Endothelial cell of hepatic sinusoid (primary cell): ENCODE results near the gene ZXDC.

Source experiments
- in situ Hi-C: cut with HindIII; loops from 2 replicates; pipeline ENCODE4 v1.10.0; 2017; ENCODE audit warnings: low sequenced_read_pairs

ZXDC gene

DNA sequence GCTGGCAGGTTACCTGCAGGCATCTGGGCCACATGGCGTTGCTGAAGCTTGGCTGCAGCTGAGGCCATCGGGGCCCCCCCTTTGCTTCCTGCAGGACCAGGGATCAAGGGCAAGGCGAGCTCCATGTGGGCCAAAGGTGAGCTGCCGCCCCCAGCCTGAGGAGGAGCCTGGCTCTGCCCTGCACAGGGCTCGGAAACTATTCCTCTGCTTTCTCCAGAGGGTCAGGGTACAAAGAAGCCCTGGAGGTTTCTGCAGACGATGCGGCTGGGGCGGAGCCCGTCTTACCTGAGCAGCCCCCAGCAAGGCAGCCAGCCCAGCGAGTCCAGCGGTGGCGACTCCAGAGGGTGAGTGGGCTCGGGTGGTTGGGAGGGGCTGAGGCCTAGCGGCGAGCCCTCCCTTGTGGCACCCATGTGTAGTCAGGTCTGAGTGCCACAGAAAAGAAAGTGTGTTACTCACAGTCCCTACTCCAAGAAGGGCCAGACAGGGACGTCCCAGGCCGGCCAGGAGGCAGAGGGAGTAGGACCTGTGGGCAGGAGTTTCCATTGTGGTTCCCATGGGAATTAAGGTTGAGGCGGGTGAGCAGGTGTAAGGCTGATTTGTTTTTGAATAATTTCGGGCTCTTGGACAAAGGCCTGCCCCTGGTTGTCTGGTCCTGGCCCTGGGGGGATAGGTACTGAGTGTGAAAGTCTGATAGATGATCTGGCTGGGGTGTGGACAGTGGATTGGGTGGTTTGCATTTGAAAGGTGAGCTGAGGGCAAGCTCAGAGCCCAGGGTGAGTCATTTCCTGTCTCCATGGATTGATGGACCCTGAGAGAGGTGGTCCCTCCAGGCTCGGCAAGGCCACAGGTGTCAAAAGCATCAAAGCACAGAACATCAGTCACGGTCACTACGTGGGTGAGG is 55.6 kb downstream of the ZXDC start:
- in situ Hi-C loops: no loop called here

DNA sequence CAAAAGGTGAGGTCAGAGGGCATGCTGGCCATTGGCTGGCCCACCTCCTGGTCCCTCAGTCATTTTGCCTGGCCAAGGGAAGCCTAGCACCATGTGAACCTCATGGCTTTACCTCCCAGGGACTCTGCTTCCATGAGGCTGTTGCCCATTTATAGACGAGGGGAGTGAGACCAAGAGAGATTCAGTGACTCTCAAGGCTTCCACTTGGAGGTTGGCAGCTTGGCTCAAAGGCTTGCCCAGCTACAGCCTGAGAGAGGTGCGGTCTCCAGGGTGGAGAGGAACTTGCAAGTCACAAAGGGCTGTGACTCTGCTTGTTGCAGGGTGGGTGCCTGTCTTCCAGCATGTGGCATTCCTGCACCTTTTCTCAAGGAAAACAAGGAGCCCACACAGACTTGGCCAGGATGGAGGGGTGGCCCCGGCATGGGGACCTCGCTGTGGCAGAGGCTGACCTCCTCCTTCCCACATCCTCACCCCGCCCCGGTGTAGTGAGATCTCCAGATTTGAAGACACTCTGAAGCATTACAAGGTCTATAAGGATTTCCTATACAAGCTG is 56.5 kb downstream of the ZXDC start:
- in situ Hi-C loops: no loop called here

DNA sequence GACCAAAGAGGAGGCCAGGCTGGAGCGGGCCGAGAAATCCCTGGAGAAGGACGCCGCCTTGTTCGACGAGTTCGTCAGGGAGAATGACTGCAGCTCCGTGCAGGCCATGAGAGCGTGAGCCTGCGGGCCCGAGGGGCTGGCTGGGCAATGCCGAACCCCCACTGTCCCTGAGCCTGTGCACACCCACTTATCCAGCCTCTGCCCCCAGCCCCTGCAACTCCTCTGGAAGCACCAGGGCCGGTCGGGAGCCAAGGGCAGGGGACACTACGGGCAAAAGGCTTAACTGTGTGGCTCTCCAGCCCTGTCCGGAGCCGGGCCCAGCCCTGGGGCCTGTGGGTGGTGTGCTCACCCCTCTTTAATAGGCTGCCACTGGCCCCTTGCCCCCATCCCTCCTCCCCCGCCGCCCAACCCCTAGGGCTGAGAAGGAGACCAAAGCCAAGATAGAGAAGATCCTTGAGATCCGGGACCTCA is 57.0 kb downstream of the ZXDC start:
- in situ Hi-C loops: no loop called here

DNA sequence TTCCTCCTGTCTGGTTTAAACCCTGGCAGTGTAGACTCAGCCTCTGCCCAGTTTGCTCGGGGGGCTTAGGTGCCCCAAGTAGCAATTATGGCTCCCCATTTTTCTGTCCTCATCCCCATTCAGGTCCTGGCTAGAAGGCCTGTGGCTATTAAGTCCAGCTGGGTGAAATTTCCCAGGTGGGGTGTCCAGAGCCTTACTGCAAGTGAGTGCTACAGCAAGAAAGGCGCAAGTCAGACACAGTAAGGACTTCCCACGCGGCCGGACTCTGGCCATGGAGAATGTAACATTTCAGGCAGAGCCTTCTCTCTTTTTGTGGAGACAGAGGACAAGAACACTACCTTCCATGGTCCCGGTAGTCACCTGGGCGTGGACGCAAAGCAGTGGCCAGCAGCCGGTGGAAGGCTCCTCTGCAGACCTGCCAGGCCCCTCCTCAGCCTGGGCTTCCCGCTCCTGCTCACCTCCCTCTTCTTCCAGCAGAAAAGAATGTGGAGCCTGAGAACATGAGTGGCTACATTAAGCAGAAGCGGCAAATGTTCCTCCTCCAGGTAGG is 57.6 kb downstream of the ZXDC start:
- in situ Hi-C loops: no loop called here

DNA sequence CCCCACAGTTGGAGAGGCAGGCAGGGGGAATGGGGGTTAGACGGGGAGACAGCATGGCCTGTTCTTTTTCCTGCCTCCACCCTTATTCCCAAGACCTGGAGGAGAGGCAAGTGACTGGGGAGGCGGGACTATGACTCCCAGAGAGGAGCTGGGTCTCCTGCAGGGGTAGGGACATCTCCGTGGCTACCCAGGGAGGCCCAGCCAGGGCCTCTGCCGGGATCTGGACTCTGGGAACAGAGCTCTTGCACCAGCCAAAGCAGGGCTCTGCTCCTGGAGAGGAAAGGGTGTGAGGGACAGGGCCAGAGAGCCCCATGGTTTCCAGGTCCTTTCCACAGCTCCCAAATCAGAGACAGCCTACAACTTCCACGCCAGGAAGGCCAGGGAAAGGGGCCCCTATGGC is 58.2 kb downstream of the ZXDC start:
- in situ Hi-C loops: no loop called here

DNA sequence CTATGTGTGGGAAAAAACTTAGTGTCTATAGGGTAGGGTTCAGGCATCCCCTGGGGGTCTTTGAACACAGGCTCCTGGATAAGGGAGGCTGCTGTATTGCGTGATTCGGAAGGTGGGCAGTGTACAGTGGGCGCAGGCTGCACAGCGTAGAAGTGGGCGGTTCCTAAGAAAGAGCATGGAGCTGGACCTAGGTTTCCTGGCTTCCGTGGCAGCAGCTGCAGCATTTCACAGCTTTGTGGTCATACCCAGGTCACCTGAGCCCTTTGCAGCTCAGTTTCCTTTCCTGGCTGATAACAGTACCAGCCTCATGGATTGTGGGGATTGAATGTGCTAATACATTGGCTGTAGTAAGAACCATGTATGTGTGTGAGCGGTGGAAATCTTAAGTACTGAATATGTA is 58.7 kb downstream of the ZXDC start:
- in situ Hi-C loops: no loop called here

DNA sequence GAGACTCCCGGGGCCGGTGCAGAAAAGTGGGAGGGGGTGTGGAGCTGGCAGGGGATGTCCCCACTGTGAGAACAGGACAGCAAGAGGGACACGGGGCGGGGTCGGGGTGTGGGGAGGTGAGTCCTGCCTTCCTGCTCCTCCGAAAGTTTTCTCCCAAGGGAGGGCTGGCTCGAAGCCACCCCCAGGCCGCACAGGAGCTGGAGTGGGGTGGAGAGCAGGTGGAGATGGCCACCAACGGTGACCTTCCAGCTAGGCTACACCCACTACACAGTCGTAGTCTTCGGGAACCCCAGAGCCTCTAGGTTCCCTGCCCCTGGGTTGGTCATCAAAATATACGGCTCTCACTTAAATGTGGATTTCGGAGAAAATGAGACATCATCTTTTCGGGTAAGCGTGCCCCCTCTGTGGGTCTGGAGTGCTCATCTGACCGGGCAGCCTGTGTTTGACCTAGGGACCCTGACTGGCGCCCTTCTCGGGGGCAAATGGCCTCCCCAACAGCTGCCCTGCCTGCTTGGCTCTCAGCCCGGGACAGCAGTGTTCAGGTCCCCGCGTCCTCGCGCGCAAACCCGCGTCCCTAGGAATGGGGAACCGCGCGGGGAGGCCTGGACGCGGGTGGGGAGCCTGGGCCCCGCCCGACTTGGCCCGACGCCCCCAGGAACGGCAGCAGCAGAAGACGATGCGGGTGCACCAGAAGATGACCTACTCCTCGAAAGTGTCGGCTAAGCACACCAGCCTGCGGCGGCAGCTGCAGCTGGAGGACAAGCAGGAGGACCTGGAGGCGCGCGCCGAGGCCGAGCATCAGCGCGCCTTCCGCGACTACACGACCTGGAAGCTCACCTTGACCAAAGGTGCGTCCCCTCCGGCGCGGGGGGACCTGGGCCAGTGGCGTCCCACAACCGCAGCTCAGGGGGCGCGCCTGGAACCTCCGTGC is 59.8 kb downstream of the ZXDC start:
- in situ Hi-C loops: no loop called here

DNA sequence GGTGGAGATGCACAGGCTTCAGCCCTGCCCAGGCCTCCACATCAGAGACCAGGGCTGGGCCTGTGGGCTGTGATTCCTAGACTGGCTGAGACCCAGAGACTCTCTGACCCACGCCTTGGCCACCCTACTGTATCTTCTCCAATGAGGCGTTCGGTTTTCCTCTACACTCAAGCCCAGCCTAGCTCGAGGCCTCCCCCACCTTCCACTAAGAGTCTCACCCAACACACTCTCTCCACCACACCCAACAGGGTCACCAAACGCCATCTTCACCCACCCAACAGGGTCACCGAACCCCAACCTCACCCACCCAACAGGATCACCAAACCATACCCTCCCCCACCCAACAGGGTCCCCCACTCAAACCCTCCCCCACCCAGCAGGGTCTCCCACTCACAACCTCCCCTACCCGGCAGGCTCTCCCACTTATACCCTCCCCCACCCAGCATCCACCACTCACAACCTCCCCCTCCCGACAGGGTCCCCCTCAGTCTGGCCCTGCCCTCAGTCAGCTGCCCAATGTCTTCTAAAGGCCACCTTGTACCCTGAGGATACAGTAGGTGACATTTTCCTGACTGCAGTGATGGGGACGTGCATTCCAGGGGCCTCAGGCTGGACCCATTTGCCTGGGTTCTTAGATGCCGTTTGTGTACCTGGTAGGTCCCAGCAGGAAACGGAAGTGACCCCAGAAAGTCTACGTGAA is 60.6 kb downstream of the ZXDC start:
- in situ Hi-C loops: no loop called here

DNA sequence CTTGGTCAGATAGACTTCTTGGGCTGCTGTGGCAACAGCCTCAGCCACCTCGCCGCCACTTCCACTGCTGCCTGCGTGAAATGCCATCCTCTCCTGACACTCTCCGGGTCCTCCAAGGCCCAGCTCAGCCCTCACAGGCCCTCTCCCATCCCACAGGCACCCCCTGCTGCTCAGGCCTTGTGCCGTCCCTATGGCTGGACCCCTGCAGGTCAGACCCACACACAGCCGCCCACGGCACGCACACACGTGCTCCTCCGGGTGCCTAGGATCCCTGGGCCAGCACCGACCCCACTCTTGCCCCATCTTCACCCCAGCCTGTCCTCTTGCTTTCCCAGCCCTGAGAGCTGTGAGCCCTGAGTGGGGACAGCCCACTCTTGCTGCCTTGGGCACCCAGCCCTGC is 61.3 kb downstream of the ZXDC start:
- in situ Hi-C loops: no loop called here

DNA sequence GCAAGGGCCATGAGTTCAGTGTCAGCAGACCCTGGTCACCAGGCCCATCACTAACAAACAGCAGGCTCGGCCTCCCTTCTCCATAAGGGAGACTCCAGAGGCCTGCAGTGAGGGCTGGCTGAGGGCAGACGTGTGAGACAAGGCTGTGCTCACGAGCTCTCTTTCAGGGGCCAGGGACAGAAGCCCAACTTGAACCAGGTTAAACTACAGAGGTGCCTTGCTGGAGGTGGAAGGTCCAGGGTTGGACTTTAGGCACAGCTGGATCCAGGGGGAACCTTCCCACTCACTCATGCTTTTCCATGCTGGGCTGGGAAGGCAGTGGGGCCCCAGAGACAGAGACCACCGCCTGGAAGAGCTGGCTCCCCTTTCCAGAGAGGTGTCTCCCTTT is 62.0 kb downstream of the ZXDC start:
- in situ Hi-C loops: no loop called here

DNA sequence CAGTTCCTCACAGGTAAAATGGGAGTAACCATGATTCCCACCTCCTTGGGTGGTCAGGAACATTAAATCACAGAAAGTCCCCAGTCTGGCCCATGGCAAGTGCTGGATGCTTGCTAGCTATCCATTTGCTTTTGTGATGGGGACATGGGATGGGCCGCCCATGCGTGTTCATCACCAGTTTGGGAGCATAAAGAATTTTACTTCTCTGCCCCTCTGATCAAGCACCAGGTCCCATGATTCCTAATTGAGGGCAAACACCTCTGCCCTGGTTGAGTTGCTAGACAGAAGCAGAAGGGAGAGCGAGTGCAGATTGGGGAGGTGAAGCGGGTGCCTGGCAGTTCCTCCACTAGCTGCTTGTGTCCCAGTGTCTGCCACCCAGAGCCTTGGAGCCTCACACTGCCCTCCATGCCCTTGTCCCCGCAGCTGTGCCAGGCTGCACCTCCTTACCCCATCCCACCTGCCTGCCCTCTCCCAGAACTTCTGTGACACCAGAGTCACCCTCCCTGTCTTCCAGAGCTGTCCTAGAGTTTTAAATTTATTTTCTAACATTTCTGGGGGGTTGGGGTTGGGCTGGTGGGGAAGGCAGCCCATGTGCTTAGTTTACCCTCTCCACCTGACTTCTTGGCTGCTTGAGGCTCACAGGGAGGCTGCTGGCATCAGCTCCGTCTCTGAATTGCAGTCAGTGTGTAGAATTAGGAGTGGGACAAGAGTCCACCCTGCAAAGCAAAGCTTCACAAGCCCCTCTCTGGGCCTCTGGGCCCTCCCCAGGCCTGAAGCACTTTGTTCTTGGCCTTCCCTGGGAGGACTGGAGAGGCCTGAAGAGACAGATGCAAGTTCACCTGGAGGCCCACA is 62.6 kb downstream of the ZXDC start:
- in situ Hi-C loops: no loop called here

DNA sequence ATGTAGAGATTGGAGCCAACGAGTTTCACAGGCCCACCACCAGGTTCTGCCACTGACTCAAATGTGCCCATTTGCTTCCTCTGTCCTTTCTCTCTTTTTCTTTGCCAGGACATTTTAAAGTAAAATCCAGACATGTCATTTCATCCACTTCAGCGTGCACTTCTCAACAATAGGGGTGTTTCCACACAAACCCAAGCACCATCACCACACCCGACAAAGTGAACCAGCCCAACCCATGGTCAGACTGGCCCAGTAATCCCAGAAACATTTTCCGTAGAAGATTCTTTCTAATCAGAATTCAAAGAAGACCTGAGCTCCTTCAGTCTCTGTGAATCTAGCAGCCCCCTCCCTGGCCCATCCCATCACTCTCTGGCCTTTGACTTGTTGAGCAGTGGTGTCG is 67.6 kb downstream of the ZXDC start:
- in situ Hi-C loops: no loop called here

DNA sequence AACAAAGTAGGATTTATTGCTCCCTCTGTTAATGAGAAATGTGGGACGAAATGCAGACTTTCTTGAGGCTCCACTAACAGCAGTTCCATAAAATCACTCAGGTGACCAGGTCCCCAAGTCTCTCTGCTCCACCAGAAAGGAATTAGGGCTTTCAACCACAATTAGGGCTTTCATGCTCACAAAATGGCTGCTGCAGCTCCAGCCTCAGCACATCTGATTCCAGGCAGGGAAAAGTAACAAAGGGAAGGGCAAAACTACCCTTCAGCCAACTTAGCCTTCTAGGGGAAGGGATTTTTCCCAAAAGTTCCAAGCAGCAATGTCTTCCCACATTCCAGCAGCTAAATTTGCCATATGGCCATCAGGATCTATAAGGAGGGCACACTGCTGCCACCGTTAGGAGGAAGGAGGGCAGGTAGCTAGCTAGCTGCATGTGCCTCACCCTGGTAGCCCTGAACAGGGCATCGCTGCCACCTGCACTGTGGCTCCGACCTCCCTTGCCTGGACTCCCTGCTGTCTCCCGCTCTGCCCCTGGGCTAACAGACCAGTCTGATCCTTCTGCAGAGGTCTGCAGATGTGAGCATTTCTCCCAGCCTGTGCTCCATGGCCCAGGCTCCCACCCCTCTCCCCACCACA is 68.2 kb downstream of the ZXDC start:
- in situ Hi-C loops: no loop called here

DNA sequence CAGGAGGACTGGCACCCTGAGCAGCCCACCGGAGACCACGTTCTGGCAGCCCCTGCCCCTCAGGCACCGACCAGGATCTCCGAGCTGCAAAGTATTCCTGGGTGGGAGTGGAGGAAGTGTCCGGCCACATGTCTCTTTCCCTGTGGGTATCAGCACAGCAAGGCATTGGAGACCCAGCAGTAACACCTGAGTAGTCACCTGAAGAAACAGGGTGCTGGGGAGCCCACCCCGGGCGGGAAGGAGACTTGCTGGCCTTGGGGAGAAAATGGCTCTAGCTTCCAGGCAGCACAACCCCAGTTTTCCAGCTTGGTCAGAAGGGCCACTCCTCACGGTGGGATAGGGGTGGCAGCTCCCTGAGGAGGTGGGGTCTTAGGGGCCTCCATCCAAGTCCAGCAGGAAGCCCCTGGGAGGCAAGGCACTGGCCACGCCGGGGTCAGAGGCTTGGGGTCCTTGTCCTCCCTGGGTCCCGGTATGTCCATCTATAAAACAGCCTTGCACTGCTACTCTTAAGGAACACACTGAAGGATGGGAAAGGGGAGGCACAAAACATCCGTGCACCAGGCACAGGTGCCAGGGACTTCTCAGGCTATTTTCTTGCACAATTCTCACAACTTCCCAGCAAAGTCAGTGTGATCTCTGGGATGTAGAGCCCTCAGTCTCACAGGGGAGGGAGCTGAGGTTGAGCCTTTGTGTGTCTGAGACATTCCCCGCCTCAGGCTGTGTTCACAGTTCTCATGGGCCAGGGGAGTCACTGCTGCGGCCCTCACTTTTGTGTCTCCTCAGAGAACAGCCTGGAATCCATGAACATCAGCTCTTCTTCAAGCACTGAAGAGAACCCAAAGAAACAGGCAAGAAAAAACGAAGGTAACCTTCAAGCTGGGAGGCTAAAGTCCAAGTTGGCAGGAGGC is 69.0 kb downstream of the ZXDC start:
- in situ Hi-C loops: no loop called here

DNA sequence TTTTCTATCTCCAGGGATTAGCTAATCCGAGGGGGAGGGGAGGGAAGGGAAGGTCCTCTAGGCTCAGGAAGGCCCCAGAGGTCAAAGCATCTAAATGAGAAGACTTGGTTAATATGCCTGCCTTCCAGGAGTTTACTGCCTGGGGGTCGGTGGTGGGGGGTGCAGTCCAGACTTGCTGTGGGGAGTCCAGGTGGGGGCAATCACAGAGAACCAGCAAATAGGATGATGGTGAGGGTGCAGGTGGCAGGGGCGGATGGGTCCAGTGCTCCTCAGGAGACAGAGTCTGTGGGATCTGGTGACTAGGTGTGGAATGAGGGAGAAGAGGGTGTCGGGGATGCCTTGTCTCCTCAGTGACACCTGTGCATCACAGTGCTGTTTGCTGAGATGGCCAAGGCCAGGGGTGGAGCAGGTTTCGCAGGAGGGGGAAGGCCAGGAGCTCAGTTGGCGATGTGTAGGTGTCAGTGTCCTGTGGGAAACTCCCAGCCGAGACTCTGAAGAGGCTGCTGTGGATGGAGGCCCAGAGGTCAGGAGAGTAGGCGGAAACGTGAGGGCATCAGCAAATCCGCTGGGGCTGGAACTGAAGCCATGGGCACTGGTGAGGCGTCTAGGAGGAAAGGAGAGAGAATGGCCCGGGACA is 72.9 kb downstream of the ZXDC start:
- in situ Hi-C loops: no loop called here

DNA sequence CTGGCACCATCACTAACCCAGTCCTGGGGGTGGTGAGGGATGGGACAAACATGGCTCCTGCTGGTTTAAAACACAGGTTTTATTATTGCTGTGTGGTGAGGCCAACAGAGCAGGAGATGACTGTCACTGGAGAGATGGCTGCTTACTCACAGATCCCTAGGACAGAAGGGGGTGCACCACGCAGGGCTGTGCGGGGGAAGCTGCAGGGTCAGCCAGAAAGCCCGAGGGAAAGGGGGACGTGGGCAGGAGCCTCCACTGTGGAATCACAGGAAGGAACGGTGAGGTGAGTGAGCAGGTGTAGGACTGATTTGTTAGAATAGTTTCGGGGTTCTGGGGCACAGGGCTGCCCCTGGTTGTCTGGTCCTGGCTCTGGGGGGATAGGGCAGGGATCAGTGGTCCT is 73.5 kb downstream of the ZXDC start:
- in situ Hi-C loops: no loop called here

DNA sequence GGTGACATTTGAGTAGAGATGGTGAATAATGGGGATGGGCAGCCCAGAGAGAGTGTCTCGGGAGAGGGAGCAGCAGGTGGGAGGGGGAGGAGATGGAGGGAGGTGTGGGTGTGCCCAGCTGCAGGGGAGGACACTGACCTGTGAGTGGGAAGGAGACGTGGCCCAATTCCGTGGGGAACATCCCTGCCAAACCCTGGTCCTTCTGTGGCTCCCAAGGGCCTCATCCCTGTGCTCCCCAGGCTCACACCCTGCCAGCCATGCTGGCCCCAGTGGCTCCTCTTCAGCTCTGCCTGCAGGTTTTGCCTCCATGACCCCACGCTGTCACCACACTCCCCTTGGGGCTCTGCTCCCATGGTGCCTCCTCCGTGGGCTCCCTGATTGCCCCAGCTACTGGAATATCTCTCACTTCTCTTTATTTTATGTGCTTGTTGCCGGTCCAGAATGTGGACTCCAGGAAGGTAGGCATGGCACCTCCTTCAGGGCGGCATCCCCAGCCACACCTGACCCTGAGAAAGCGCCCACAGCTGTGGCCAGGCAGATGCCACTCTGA is 74.0 kb downstream of the ZXDC start:
- in situ Hi-C loops: no loop called here
